ENCODE measurements around the gene POU2F3. TPM values are rescaled to one million over a fixed set of nuclear protein-coding genes. Genes with fewer than 3 reads are reported as not detected.

POU2F3 gene
- total RNA-seq, 2 donors from 2014 or later: 1.5 to 6.1 TPM

DNA sequence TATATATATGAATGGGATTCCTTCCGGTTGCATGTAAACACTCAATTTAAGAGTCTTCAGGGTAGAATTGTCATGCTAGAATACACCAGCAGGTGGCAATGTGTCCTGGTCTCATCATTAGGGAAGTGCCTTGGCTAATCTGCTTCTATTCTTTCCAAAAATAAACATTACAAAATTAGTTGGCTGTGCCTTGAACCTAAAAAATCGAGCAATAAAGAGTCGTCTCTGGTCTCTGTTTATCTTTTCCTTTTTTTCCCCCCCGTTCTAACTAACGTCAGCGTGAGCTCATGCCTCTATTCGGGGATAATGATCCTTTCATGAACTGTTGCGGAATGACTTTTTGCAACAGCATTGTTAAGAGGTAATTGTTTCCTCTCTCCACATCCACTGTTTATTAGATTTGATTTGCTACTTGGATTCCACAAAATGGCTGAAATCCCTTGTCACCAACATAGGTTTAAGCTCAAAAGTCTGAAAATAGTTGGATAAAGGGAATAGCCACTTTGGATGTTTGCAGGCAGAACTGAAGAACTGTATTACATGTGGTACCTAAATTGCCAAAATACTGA, 95.0 kb downstream of the POU2F3 start:
- Histone ChIP-seq H3K9me3 (no peaks in the 10 kb centered on the region), H3K27me3 (replicated peaks; ENCODE audit: insufficient read depth) (no peaks in the 10 kb centered on the region), H3K27ac (peak overlapping the region; percentile 95 to 97), H3K4me3 (peak overlapping the region; percentile 76 to 87), H3K36me3 (no peaks in the 10 kb centered on the region), H3K4me1 (replicated peaks) (no peaks in the 10 kb centered on the region)
- DNase-seq (ENCODE audit: low spot score): peak; percentile 83
- TF ChIP-seq, protein P1, sequence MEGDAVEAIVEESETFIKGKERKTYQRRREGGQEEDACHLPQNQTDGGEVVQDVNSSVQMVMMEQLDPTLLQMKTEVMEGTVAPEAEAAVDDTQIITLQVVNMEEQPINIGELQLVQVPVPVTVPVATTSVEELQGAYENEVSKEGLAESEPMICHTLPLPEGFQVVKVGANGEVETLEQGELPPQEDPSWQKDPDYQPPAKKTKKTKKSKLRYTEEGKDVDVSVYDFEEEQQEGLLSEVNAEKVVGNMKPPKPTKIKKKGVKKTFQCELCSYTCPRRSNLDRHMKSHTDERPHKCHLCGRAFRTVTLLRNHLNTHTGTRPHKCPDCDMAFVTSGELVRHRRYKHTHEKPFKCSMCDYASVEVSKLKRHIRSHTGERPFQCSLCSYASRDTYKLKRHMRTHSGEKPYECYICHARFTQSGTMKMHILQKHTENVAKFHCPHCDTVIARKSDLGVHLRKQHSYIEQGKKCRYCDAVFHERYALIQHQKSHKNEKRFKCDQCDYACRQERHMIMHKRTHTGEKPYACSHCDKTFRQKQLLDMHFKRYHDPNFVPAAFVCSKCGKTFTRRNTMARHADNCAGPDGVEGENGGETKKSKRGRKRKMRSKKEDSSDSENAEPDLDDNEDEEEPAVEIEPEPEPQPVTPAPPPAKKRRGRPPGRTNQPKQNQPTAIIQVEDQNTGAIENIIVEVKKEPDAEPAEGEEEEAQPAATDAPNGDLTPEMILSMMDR (IDR thresholded peaks at IDR 0.05): peak in 3 of 4 experiments; percentile 71 to 80 (median 73)
- TF ChIP-seq POLR2AphosphoS5 (IDR thresholded peaks at IDR 0.05) (no peak), POLR2A (IDR thresholded peaks at IDR 0.05) (peak; percentile 37)
- WGBS: under 1% methylated on average over 8 of the region's 8 CpGs
- intact Hi-C loops (cut with DNase I): loop anchor here (5.0 to 10.0 kb wide), 5 partner anchors 70 to 957 kb away; partner anchors contain the start of gene SC5D

DNA sequence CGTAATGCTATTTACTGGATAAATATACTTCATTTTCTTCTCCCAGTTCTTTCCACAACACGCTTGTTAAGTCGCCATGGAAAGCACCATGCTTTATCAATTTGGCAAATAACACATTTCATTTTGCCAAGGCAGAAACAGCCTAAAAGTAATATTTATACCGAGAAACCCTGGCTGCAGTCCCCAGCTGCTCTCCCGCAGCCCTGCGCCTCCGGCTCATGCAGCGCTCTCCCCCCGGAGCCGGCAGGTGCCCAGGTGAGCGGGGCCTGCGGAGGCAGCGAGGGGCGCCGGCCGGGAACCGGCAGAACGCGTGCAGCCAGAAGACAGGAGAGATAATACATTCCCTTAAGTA, 95.6 kb downstream of the POU2F3 start:
- peak; percentile 27 for DNase-seq (ENCODE audit: low spot score)
- under 1% methylated on average over 19 of the region's 19 CpGs for WGBS
- H3K4me3 ChIP-seq: peak overlapping the region; percentile 76 to 87
- H3K27me3 ChIP-seq (replicated peaks; ENCODE audit: insufficient read depth): no peaks in the 10 kb centered on the region
- H3K9me3 ChIP-seq: no peaks in the 10 kb centered on the region
- no peaks in the 10 kb centered on the region for H3K4me1 ChIP-seq (replicated peaks)
- TF ChIP-seq POLR2A (IDR thresholded peaks at IDR 0.05): no peak
- no peak for TF ChIP-seq POLR2AphosphoS5 (IDR thresholded peaks at IDR 0.05)
- TF ChIP-seq, protein P1 (IDR thresholded peaks at IDR 0.05): no peak
- no peaks in the 10 kb centered on the region for H3K36me3 ChIP-seq
- intact Hi-C loops (cut with DNase I): loop anchor here (5.0 to 10.0 kb wide), 5 partner anchors 69 to 957 kb away; partner anchors contain the start of gene SC5D
- peak overlapping the region; percentile 95 to 97 for H3K27ac ChIP-seq

DNA sequence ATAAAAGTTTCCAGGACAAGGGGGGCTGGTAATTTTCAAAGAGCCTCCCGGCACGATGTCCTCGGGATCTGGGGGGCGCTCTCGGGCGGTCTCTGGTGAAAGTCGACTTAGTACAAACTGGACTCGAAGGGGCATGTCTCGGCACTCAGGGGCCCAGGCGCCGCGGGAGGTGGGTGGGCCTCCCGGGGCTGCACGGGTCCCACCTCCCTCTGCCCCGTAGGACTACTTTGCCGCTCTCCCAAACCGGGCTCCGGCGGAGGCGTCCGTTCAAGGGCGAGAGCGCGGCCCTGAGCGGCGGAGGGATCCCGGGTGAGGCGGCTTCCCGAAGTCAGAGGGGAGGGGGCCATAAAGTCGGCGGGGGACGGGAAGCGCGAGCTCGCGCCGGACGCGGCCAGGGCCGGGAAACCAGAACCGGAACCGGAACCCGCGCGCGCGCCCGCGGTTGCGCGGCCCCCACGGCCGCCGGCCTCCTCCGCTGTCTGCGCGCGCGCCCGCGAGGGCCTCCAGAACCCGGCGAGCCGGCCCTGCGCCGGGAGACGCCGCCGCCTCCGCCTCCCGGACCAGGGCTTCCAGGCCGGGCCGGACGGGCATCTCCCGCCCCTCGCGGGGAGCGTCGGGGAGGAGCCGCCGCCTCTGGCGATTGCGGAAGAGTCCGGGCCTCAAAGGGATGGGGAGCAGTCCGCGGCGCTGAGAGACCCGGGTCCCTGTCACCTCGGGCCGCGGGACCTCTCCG, 96.1 kb downstream of the POU2F3 start, which contains the start of gene ARHGEF12:
ARHGEF12 (plus strand) TSS at position 506 of the 733 bp plus-strand sequence. CDS start 831 bp downstream, outside the sequence.
- no peaks in the 10 kb centered on the region for H3K4me1 ChIP-seq (replicated peaks)
- intact Hi-C loops (cut with DNase I): loop anchor here (5.0 to 10.0 kb wide), 5 partner anchors 69 to 956 kb away; partner anchors contain the start of gene SC5D
- WGBS: under 1% methylated on average over 36 of the region's 92 CpGs
- no peaks in the 10 kb centered on the region for H3K36me3 ChIP-seq
- peak; percentile 95 for DNase-seq (ENCODE audit: low spot score)
- peak; percentile 76 for TF ChIP-seq POLR2AphosphoS5 (IDR thresholded peaks at IDR 0.05)
- TF ChIP-seq, protein P1 (IDR thresholded peaks at IDR 0.05): peak in 2 of 4 experiments; percentile 25 to 36
- peak; percentile 60 for TF ChIP-seq POLR2A (IDR thresholded peaks at IDR 0.05)
- no peaks in the 10 kb centered on the region for H3K27me3 ChIP-seq (replicated peaks; ENCODE audit: insufficient read depth)
- H3K9me3 ChIP-seq: no peaks in the 10 kb centered on the region
- H3K4me3 ChIP-seq: peak within 1 kb of the TSS; percentile 76 to 87
- H3K27ac ChIP-seq: peak within 1 kb of the TSS; percentile 95 to 97

DNA sequence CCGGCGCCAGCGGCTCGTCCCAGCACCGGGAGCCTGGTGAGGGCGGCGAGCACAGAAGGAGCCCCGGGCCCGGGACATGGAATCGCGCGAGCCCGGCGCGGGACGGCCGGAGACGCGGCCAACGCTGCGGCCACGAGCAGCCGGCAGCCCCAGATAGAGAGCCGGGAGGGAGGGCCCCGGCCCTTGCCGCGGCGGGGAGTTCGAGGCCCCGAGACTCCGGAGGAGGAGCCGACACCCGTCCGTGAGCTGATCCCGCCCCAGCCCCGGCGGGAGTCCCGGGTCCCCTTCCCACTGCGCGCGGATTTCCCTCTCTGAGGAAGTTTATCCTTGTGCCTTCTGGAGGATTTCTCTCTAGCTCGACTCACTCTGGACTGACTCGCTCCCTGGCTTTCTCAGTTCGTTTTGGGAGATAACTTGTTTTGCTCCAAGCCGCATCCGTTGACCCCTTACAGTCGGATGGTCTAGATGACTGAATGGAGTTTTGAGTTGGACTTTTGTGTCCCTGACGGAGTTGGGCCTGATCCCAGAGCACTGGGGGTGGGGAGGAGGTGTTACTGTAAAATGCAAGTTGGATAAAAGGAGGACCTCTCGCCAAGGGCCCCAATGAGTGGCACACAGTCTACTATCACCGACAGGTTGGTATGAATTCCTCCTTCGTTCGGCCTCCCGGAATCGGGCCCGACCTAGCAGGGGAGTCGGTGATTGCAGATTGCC, 96.9 kb downstream of the POU2F3 start:
- no peaks in the 10 kb centered on the region for H3K27me3 ChIP-seq (replicated peaks; ENCODE audit: insufficient read depth)
- no peaks in the 10 kb centered on the region for H3K4me1 ChIP-seq (replicated peaks)
- under 1% methylated on average over 56 of the region's 56 CpGs for WGBS
- no peak for TF ChIP-seq POLR2AphosphoS5 (IDR thresholded peaks at IDR 0.05)
- no peak for TF ChIP-seq POLR2A (IDR thresholded peaks at IDR 0.05)
- TF ChIP-seq, protein P1 (IDR thresholded peaks at IDR 0.05): no peak
- intact Hi-C loops (cut with DNase I): loop anchor here (5.0 to 10.0 kb wide), 5 partner anchors 68 to 956 kb away; partner anchors contain the start of gene SC5D
- H3K36me3 ChIP-seq: no peaks in the 10 kb centered on the region
- H3K27ac ChIP-seq: peak overlapping the region; percentile 95 to 97
- DNase-seq (ENCODE audit: low spot score): peak; percentile 41
- no peaks in the 10 kb centered on the region for H3K9me3 ChIP-seq
- peak overlapping the region; percentile 76 to 87 for H3K4me3 ChIP-seq
